ENCODE measurements around the gene RAPSN.

DNA sequence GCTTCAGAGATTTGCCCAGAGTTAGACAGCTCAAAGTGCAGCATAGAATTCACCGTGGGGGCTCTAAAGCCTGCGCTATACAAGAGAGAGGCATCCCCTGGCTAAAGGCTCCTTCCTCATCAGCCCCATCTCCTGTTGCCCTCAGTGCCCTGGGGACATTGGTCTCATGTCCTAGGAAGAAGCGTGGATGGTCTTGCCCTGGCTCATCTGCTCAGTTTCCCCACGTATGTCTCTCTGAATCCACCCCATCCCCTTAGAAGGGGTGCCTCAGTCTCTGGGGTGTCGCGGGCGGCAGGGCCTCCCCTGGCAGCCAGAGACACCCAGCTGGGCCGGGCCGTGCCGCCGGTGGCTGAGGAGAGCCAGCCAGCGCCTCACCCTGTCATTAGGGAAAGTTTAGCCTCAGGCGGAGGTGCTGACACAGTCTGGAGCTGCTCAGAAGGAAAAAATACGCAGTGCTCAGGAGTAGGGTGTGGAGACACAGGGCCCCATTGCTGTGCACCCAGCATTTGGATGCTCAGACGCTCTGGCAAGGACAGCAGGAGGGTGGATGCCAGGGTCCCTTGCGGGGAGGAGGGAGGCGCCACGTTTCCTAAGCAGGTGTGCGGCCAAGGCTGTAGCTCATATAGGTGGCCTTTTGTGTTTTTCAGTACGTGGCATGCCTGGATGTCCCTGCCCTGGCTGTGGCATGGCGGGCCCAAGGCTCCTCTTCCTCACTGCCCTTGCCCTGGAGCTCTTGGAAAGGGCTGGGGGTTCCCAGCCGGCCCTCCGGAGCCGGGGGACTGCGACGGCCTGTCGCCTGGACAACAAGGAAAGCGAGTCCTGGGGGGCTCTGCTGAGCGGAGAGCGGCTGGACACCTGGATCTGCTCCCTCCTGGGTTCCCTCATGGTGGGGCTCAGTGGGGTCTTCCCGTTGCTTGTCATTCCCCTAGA is 39.2 kb downstream of the RAPSN start:
- no peak for TF ChIP-seq POLR2A (IDR thresholded peaks at IDR 0.05; ENCODE audit: low read length)
- TF ChIP-seq GATA1 (IDR thresholded peaks at IDR 0.05; ENCODE audit: low read depth, low read length), result no peak
